T-helper 1 cell (primary cell): Measurements from ENCODE around the gene DDIT4.

Source experiments
- DNase-seq, 5 donors: peaks; one replicate each; pipeline ENCODE4 v3.0.0-alpha.2; 2012 to 2020

The DDIT4 gene

DNA sequence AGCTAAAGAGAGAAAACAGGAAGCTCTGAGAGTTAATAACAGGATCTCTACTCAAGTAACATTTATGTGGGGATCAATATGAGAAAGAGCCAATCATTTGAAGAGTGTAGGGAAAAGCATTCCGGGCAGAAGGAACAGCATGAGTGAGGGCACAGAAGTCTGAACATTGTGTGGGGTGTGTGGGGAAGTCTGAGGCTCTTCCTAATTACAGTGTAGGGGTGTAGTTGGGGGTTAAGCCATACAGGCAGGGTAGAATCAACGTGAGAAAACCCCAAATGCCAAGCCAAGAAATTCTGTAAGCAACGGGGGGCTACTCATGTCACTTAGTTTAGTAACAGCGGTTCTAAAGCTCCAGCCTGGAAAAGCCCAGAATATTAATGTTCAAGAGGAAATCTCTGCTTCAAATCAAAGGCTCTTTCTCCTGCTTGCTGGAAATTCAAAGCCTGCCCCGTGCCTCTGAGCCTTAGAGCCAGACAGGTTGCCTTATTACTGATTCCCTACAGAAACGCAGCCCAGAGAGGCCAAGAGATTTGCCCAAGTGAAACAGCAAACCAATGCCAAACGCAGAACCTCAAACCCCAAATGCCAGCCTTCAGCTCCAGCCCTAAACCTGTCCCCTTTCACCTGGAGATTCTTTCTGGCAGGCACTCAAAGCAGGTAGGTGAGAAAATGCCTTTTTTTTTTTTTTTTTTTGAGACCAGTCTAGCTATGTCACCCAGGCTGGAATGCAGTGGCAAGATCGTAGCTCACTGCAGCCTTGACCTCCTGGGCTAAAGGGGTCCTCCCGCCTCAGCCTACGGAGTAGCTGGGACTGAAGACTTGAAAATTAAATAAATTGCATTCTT is 44.9 kb downstream of the DDIT4 start:
- DNase-seq, result no peak

DNA sequence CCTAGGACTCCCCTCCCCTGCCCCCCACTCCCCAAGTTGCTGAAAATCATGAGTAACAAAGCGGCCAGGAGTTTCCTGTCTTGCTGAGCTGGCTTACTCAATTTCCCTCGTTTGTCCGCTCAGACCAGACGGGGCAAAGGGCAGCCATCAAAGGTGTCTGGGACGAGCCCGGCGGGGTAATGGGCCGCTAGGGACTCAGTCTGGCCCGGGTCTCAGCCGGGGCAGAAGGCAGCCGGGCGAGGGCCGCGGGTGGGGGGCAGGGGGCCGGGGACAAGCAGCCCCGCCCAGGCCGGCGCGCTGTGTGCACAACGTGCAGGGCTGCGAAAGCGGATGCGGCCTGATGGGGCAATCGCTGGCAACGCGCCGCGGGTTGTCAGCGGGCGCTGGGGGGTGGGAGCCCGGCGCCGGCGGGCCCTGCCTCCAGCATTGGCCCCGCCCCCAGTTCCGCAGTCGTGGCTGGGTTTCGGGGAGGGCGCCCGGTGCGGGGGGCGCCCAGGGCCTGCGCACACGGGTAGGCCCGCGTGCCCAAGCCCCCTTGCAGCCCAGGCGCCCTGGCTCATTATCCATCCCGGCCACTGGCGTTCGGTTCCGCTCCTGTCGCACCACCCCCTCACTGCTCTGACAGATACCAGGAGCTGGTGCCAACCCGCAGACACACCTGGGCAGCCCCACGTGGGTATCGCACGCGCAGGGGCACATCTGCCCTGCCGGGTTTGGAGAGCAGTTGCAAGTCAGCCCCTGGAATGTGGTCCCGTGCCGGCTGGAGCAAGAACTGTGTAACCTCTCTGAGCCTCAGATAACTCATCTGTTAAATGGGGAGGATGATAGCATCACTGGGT is 45.9 kb downstream of the DDIT4 start:
- DNase-seq, result peak; percentile 72 to 94 (median 77)

DNA sequence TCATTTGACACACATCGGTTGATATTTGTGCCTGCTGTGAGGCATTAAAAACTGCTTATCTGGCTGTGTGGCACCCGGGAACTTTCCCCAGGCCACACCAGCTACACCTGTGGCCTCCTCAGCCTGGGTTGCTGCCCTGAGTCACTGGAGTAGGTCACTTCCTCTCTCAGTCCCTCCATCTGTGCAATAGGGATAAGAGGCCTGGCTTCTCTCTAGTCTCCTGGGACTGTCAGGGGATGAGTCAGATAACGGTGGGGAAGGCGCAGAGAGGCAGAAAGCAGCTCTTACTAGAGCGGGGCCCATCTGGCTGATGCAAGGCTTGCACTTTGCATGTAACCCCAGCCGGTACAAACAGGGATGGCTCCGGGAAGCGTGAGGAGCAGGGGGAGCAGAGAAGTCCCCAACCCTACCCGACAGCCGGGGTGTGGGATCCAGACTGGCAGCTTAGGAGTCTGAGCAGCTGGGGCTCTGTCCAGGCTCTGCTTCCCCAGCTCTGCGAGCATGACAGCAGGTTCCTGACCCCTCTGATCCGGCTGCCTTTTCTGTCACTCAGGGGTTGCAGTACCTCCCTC is 47.0 kb downstream of the DDIT4 start:
- peak in 3 of 5 donors; percentile 32 to 91 (median 41) for DNase-seq

DNA sequence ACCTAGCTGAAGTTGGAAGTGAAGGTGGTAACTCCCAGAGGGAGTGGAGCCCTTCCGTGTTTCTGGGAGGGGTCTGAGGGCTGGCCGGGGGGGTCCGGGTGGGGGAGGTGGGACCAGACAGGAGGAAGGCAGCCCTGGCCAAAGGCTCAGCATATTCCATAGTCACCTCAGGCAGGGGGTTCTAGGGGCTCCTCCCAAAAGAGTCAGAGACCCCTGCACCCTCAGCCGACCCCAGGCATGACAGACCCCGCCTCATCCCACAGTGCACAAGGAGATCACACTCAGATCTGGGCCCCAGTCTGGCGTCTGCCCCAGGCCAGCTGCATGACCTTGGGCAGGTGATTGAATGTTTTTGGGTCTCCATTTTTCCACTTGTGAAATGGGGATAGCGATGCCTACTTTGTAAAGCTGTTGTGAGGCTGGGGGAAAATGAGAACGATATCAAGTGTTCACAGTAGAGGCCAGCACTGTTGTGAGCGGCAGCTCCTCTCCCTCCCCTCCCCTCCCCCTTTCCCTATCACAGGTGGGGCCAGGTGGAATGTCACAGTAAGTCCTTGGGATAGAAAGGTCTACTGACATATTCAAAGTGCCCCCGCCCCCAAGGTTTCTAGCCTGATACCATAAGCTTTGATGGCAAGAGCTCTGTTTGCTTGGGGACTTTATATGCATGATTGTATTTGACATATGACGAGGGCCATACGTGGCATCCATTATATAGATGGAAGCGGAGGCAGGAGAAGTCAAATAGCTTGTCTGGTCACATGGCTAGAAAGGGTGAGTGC is 47.7 kb downstream of the DDIT4 start:
- DNase-seq, result no peak

DNA sequence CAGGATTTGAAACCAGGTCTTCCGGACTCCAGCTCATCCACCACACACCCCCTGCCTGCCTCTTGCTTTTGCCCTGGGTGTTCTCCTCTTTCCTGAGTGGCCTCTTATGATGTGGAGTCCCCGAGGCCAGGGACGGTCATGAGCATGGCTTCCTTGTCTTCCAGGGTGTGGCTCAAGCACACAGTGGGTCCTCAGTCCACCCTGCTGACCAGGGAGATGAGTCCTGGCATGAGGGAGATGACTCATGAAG is 48.2 kb downstream of the DDIT4 start:
- DNase-seq, result no peak

DNA sequence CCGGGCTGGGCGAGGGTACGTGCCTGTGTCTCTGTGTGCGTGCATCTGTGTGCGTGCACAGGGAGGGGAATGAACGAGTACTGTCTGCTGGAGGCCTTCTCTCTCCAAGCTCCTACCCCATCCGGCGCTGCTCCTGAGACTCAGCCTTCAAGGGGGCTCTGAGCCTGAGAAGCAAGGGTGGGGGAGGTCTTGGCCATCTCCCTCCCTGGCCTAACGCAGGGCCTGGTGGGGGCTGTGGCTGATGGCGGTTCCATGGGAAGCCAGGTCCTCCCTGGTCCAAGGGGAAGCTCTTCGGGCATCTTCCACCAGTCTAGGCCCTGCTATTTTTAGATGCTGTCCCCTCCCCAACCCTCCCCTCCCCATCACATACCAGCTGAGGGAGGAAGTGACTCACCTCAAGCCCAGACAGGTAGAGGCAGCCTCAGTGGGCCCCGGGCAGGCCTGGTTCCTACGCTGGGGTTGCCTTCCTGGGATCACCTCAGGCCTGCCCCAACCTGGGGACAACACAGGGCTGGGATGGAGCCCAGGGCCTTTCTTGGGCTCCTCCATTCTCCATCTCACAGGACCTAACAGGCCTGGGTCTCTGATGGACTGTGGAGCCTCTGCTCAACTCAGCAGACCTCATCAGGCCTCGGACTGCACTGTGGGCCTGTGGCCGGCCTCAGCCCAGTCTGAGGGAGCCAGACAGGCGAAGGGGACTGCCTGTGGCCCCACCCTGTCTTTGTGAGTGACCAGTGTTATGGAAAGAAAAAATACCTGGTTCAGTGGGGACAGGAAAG is 48.7 kb downstream of the DDIT4 start:
- DNase-seq, result peak in 3 of 5 donors; percentile 45 to 54 (median 47)

DNA sequence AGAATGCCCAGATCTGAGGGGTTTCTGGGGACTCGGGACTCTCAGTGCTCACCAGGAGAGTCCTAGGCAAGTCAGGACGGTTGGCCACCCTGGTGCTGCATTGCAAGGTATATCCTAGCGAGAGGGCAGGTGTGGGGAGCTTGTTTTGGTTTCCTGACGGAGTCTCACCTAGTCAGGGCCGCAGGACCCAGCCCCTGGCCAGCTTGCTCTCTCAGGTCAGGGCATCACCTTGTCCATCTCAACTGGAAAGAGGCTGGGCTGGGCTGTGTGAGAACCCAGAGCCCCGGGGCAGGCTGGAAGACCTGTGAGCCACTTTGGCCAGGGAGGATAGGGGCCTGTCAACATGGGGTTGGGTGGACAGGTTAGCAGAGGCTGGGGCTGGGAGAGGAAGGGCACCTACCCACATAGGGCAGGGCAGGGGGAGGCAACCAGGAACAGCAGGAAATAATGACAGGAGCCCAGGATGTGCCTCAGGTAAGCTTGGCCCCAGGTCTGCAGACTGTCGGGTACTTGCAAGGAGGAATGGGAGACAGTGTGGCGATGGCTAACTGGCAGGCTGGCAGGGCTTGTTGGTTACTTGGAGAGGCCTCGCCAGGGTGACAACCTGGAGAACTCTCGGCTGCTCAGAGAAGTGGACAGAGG is 49.5 kb downstream of the DDIT4 start:
- no peak for DNase-seq

DNA sequence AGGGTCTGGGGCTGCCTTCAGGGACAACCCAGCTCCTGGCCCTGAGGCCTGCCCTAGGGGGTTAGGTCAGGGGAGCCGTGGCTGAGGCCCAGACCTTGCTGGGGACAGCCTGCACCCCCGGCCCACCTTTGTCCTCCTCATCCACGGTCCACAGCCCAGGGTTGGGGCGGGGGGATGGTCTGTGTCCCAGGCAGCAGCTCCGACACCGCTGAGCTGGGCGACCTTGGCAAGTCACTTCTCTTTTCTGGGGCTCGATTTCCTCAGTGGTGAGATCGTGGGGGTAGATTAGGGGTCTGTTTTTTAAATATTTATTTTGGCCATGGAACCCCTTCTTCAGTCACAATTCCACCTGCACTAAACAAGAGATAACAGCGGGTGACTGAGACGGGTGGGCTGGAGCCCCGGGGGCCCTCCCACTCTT is 50.1 kb downstream of the DDIT4 start:
- DNase-seq, result no peak
